T-helper 2 cell treated with Interferon-gamma antibody and Interleukin-4, amounts not matched to agents 5 μg/mL and 100 μg/mL, for 36 hours (primary cell): ENCODE measurements around the gene SLC25A34.

Experiments
- DNase-seq: peaks from one replicate; pipeline ENCODE4 v3.0.0; 2021; ENCODE audit warnings: low spot score
- H3K27ac Mint-ChIP-seq: one replicate; pipeline ENCODE4 v1.8.0; 2021; ENCODE audit warnings: mild to moderate bottlenecking, mixed read lengths
- H3K27me3 Mint-ChIP-seq: one replicate; pipeline ENCODE4 v1.8.0; 2021; ENCODE audit warnings: low read depth, mixed read lengths
- H3K36me3 Mint-ChIP-seq: one replicate; pipeline ENCODE4 v1.8.0; 2021; ENCODE audit warnings: low read depth, mixed read lengths
- H3K4me1 Mint-ChIP-seq: one replicate; pipeline ENCODE4 v1.8.0; 2021; ENCODE audit warnings: low read depth, mixed read lengths
- H3K4me3 Mint-ChIP-seq: one replicate; pipeline ENCODE4 v1.8.0; 2022; ENCODE audit warnings: mild to moderate bottlenecking, moderate library complexity, mixed read lengths
- H3K9me3 Mint-ChIP-seq: one replicate; pipeline ENCODE4 v1.8.0; 2021; ENCODE audit warnings: mixed read lengths

Gene SLC25A34

GRCh38 chr1:15733218-15733725 is 2.8 kb upstream of the SLC25A34 start:
- no peaks in the 10 kb centered on the region for H3K4me1 Mint-ChIP-seq
- DNase-seq = no peak
- H3K4me3 Mint-ChIP-seq = no peak overlapping the region
- no peaks in the 10 kb centered on the region for H3K27me3 Mint-ChIP-seq
- H3K27ac Mint-ChIP-seq = no peak overlapping the region
- H3K36me3 Mint-ChIP-seq = no peaks in the 10 kb centered on the region
- H3K9me3 Mint-ChIP-seq = no peaks in the 10 kb centered on the region

DNA sequence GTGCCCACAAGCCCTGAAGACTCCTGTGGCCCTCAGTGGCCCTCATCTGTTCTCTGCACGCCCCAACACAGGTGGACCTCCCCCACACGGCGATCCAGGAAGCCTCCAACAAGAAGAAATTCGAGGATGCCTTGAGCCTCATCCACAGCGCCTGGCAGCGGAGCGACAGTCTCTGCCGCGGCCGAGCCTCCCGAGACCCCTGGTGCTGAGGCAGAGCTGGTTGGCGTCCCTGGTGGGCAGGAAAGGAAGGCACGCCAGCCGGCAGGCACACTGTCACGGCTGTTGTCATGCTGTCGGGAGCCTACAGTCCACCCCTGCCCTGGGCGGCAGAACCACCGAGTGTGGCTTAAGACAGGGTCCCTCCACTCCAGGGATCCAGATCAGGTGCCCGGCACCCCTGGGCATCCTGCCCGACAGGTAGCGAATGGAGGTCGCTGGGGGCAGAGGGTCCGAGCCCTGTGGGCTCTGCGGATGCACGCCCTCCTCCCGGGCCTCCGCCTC is 2.3 kb upstream of the SLC25A34 start:
- H3K36me3 Mint-ChIP-seq = no peaks in the 10 kb centered on the region
- no peaks in the 10 kb centered on the region for H3K4me1 Mint-ChIP-seq
- H3K27ac Mint-ChIP-seq = no peak overlapping the region
- DNase-seq = no peak
- no peaks in the 10 kb centered on the region for H3K9me3 Mint-ChIP-seq
- H3K4me3 Mint-ChIP-seq = no peak overlapping the region
- H3K27me3 Mint-ChIP-seq = no peaks in the 10 kb centered on the region

DNA sequence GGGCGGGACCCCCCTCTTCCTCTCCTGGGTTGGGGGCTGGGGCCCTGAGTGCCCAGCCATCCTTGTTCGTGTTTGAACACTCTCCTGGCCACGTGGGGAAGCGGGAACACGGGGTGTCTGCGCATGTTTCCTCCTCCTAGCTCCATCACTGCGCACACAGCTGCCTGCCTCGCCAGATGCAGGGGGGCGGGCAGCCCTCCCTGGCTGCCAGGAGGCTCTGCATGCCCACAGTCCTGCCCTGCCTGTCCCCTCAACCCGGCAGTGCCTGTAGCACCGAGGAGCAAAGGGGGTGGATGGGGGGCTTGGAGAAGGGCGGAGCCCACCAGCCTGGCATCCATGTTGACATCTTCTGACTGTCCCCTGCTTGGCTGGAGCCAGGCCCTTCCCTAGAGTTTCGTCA is 1.8 kb upstream of the SLC25A34 start:
- Mint-ChIP-seq H3K36me3 (no peaks in the 10 kb centered on the region), H3K4me1 (no peaks in the 10 kb centered on the region), H3K9me3 (no peaks in the 10 kb centered on the region), H3K4me3 (no peak overlapping the region), H3K27ac (no peak overlapping the region), H3K27me3 (no peaks in the 10 kb centered on the region)
- no peak for DNase-seq

DNA sequence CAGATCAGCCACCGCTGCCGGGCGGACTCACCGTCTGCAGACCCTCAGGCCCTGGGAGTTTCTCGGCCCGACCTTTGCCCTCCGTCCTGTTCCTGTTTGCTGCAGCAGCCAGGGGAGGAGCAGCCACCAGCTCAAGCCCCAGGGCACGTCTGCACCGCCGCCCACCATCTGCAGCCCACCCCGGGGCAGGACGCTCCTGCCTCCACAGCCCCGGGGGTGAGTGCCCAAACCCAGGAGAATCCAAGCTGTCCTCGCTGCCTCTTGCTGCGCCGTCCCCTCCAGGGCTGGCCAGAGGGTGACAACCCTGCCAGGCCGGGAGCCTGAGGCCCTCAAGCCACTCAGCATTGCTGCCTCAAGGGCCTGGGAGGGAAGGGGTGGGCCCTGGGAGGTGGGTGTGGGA is 1.2 kb upstream of the SLC25A34 start:
- Mint-ChIP-seq H3K27ac (no peak overlapping the region), H3K27me3 (no peaks in the 10 kb centered on the region), H3K4me3 (no peak overlapping the region), H3K4me1 (no peaks in the 10 kb centered on the region), H3K9me3 (no peaks in the 10 kb centered on the region), H3K36me3 (no peaks in the 10 kb centered on the region)
- DNase-seq = no peak

GRCh38 chr1:15735304-15736037 is 587 bp upstream of the SLC25A34 start:
- Mint-ChIP-seq H3K36me3 (no peaks in the 10 kb centered on the region), H3K4me1 (no peaks in the 10 kb centered on the region), H3K9me3 (no peaks in the 10 kb centered on the region), H3K27me3 (no peaks in the 10 kb centered on the region), H3K4me3 (no peak overlapping the region), H3K27ac (no peak overlapping the region)
- no peak for DNase-seq

- DNase-seq = no peak
- Mint-ChIP-seq H3K4me3 (no peak overlapping the region), H3K36me3 (no peaks in the 10 kb centered on the region), H3K4me1 (peaks cover 5% of the 10 kb centered on the region), H3K27me3 (no peaks in the 10 kb centered on the region), H3K27ac (no peak overlapping the region), H3K9me3 (no peaks in the 10 kb centered on the region)
Measured at GRCh38 chr1:15736892-15737261, 819 bp downstream of the SLC25A34 start.

DNA sequence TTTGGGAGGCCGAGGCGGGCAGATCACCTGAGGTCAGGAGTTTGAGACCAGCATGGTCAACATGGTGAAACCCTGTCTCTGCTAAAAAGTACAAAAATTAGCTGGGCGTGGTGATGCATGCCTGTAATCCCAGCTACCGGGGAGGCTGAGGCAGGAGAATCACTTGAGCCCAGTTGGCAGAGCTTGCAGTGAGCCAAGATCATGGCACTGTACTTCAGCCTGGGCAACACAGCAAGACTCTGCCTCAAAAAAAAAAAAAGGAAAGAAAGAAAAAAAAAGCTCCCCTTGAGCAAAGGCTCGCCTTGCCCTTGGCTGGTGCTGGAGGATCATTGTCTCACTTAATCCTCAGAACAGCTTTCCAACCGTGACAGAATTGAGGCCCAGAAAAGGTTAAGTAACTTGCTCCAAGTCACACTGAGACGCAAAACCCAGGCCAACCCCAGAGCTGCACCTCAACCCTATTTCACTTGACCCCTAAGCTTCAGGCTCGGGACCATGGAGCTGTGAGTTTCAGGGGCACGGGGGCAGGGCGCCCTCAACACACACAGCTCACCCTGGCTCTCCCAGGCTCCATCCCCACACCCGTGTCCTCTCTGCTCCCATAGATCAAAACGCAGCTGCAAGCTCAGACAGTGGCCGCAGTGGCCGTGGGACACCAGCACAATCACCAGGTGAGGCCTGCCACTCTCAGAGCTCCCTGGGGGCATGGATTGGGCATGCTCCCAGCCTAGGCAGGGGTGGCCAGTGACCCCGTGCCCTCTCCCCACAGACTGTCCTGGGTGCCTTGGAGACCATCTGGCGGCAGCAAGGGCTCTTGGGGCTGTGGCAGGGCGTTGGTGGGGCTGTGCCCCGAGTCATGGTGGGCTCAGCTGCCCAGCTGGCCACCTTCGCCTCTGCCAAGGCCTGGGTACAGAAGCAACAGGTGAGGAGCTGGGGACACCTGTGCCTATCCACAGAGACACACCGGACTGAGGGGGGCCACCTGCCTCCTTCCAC is 1.6 kb downstream of the SLC25A34 start:
- Mint-ChIP-seq H3K27me3 (no peaks in the 10 kb centered on the region), H3K27ac (no peak overlapping the region), H3K9me3 (no peaks in the 10 kb centered on the region), H3K4me3 (no peak overlapping the region), H3K4me1 (peaks cover 5% of the 10 kb centered on the region), H3K36me3 (no peaks in the 10 kb centered on the region)
- DNase-seq = no peak

- no peaks in the 10 kb centered on the region for H3K27me3 Mint-ChIP-seq
- H3K9me3 Mint-ChIP-seq = no peaks in the 10 kb centered on the region
- no peak overlapping the region for H3K27ac Mint-ChIP-seq
- peaks cover 5% of the 10 kb centered on the region for H3K4me1 Mint-ChIP-seq
- no peak for DNase-seq
- H3K36me3 Mint-ChIP-seq = no peaks in the 10 kb centered on the region
- H3K4me3 Mint-ChIP-seq = no peak overlapping the region
Measured at GRCh38 chr1:15738416-15739113, 2.5 kb downstream of the SLC25A34 start.

DNA sequence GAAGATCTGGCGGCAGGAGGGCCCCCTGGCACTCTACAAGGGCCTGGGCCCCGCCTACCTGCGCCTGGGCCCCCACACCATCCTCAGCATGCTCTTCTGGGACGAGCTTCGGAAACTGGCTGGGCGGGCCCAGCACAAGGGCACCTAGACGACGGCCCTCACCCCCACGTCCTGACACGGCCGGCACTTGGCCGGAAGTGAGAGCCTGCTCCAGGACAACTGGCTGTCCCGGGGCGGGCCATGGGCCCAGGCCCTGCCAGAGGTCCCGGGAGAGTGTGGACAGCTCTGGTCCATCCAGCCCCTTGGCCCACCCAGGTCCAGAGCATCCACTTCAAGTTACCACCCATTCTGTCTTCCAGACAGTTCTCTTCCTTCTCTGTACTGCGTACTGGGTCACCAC is 3.2 kb downstream of the SLC25A34 start:
- no peak overlapping the region for H3K27ac Mint-ChIP-seq
- no peaks in the 10 kb centered on the region for H3K36me3 Mint-ChIP-seq
- no peaks in the 10 kb centered on the region for H3K27me3 Mint-ChIP-seq
- H3K9me3 Mint-ChIP-seq = no peaks in the 10 kb centered on the region
- DNase-seq = no peak
- no peak overlapping the region for H3K4me3 Mint-ChIP-seq
- H3K4me1 Mint-ChIP-seq = peaks cover 5% of the 10 kb centered on the region

- H3K27me3 Mint-ChIP-seq = no peaks in the 10 kb centered on the region
- no peaks in the 10 kb centered on the region for H3K36me3 Mint-ChIP-seq
- DNase-seq = no peak
- H3K27ac Mint-ChIP-seq = no peak overlapping the region
- peaks cover 5% of the 10 kb centered on the region for H3K4me1 Mint-ChIP-seq
- no peak overlapping the region for H3K4me3 Mint-ChIP-seq
- no peaks in the 10 kb centered on the region for H3K9me3 Mint-ChIP-seq
Measured at GRCh38 chr1:15739745-15740144, 3.7 kb downstream of the SLC25A34 start.

DNA sequence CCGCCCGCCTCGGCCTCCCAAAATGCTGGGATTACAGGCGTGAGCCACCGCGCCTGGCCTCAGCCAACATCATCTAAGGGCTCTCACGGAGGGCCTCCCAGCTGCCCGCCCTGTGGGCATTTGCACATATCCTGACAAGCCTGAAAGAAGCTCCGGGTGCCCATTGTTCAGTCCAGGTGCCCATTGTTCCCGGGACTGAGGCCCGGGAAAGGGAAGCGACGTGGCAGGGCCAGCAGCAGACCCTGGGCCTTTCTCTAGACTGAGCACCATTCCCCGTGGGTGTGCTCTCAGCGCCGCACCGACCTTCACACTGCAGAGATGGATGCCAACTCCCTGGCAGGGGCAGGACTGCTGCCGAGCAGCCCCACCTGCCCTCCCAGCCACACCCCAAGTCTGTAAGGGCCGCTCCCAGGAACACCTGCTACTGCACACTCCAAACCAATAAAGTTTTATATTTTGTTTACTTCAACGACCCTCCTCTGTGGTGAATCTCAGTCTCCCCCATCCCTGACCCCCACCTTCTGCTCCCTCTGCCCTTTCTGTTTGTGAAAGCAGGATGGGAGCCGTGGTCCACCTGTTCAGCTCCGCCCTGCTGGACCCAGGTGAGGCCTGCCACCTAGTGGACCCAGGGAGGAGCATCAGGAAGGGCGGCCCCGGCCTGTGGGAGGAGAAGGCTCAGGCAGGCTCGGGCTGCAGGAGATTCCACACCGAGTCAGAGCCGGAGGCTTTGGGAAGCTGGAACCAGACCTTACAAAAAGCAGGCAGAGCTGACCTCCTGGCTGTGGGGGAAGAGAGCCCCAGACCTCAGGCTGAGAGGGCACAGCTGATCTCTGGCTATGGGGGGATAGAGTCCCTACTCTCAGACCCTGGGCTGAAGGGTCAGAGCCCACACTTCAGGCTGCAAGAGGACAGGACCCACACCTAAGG is 5.1 kb downstream of the SLC25A34 start:
- peaks cover 5% of the 10 kb centered on the region for H3K4me1 Mint-ChIP-seq
- peak; percentile 53 for DNase-seq
- no peaks in the 10 kb centered on the region for H3K27me3 Mint-ChIP-seq
- H3K27ac Mint-ChIP-seq = no peak overlapping the region
- no peak overlapping the region for H3K4me3 Mint-ChIP-seq
- H3K9me3 Mint-ChIP-seq = no peaks in the 10 kb centered on the region
- H3K36me3 Mint-ChIP-seq = no peaks in the 10 kb centered on the region

- no peak for DNase-seq
- Mint-ChIP-seq H3K27ac (no peak within 1 kb of the TSS), H3K27me3 (no peaks in the 10 kb centered on the region), H3K4me3 (no peak within 1 kb of the TSS), H3K36me3 (no peaks in the 10 kb centered on the region), H3K4me1 (peaks cover 5% of the 10 kb centered on the region), H3K9me3 (no peaks in the 10 kb centered on the region)
Measured at GRCh38 chr1:15742339-15742801, 6.3 kb downstream of the SLC25A34 start, which contains the start of gene TMEM82. TSS of gene TMEM82 (plus strand) at chr1:15742499. CDS start at chr1:15742560, 61 bp downstream.
